A673 (cell line): Measurements from ENCODE around the gene TENM3.

Experiments used
- CTCF ChIP-seq: fragments of 300-800, 200-600 bp; sonication (generic); conservative IDR thresholded peaks from 2 replicates; pipeline ENCODE4 v1.5.1; 2017; ENCODE audit warnings: low read depth, mild to moderate bottlenecking, antibody characterized with exemption, low read length, moderate library complexity, mixed read lengths
- EZH2 ChIP-seq: fragments of 200-600 bp; sonication (generic); IDR thresholded peaks from 2 replicates; pipeline ENCODE4 v1.6.1; 2017; ENCODE audit warnings: borderline replicate concordance, low read depth, mild to moderate bottlenecking, mixed read lengths, antibody characterized with exemption, low read length; ENCODE audit not compliant: poor library complexity, severe bottlenecking

- no peak for TF ChIP-seq CTCF
- TF ChIP-seq EZH2, result no peak
Observed at GRCh38 chr4:182206266-182206665, 36.9 kb upstream of the TENM3 start.
